Ammon's horn (tissue), 1 donor: ENCODE data around the gene COMMD1.
"Not testable (repeated sequence)": the region's sequence is repeated elsewhere in the genome, so short reads cannot be mapped to it uniquely, and the experiment has no call there.

ENCODE experiments used
- DNase-seq: peaks from one replicate; pipeline ENCODE4 v3.0.0-alpha.2; 2016; ENCODE audit warnings: low spot score

The COMMD1 gene

DNA sequence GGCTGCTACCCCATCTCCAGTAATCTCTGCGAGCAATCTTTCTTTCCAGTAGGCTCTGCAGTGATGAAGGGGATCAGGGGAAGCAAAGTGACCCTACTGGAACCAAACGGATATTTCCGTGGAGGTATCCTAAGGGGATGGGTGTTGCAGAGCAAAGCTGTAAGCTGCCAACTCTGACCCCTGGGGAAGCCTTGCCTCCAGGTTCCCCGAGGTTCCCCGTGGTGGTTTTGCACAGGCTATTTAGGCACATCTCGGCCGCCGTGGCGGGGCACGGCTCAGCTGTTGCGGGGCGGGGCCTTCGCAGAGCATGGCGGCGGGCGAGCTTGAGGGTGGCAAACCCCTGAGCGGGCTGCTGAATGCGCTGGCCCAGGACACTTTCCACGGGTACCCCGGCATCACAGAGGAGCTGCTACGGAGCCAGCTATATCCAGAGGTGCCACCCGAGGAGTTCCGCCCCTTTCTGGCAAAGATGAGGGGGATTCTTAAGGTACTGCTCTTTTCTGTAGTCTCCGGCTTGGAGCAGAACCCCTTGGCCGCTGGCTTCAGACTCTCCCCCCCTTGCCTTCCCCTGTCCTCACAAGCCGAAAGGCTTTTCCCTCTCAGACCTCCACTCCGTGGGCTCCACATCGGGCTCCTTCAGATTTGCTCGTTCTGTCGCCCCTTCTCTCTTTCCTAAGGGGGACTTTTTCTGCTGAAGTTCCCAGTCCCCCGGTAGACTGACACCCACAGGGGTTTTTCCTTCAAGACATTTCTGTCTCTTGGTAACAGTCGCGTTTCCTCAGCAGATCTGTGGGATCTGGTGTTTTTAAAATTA is at the start of gene COMMD1:
TSS of gene COMMD1 (plus strand) at position 303 of the 814 bp plus-strand sequence. CDS start at position 308, 5 bp downstream.
- peak; percentile 93 for DNase-seq

DNA sequence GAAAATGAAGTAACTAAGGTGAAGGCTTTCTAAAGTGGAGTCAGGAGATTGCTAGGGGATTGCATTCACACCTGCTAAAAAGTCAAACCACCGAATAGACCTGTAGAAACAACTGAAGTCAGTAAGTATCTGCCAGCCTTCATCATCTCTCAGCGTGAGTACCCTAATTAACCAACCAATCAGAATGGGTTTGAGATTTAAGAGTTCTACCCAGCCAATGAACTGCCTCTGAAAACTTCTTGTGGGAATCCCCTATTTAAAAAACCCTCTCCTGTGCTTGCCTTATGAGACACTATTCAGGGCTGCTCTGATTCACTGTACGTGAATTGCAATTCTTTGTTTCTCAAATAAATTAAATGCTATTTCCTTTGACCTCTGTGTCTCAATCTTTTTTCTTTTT is 48.2 kb upstream of the COMMD1 start:
- DNase-seq = no peak

DNA sequence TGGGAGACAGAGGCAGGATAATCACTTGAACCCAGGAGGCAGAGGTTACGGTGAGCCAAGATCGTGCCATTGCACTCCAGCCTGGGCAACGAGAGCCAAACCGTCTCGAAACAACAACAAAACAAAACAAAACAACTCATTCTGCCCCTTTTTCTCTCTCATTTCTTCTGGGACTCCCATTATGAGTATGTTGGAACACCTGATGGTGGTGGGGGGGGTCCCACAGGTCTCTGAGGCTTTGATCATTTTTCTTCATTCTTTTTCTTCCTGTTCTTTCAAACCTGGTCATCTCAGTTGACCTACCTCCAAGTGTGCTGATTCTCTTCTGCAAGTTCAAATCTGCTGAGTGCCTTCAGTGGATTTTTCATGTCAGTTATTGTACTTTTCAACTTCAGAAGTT is 43.4 kb upstream of the COMMD1 start:
- no peak for DNase-seq

DNA sequence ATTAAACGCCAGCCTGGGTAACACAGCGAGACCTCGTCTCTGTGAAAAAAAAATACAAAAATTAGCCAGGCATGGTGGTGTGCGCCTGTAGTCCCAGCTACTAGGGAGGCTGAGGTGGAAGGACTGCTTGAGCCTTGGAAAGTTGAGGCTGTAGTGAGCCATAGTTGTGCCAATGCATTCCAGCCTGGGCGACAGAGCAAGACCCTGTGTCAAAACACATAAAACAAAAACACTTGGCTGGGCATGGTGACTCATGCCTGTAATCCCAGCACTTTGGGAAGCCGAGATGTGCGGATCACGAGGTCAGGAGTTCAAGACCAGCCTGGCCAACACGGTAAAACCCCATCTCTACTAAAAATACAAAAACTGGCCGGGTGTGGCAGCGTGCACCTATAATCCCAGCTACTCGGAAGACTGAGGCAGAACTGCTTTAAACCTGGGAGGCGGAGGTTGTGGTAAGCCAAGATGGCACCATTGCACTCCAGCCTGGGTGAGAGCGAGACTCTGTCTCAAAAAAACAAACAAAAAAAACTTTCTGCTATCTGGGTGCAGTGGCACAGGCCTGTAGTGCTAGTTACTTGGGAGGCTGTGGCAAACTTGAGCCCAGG is 38.9 kb upstream of the COMMD1 start:
- DNase-seq = not testable (repeated sequence)

DNA sequence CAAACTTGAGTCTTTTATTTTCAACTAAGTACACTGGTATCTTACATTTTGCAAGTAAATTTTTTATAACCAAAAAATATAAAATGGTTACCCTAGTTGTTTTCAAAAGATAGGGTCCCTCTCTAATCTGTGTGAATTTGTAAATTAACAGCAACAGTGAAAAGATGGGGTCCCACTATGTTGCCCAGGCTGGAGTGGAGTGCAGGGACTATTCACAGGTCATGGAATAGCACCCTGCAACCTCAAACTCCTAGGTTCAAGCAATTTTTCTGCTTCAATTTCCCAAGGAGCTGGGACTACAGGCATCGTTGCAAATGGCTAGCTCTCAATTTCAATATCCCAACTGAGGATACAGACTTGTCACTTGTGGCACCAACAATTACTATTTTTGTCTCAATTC is 29.1 kb upstream of the COMMD1 start:
- no peak for DNase-seq

DNA sequence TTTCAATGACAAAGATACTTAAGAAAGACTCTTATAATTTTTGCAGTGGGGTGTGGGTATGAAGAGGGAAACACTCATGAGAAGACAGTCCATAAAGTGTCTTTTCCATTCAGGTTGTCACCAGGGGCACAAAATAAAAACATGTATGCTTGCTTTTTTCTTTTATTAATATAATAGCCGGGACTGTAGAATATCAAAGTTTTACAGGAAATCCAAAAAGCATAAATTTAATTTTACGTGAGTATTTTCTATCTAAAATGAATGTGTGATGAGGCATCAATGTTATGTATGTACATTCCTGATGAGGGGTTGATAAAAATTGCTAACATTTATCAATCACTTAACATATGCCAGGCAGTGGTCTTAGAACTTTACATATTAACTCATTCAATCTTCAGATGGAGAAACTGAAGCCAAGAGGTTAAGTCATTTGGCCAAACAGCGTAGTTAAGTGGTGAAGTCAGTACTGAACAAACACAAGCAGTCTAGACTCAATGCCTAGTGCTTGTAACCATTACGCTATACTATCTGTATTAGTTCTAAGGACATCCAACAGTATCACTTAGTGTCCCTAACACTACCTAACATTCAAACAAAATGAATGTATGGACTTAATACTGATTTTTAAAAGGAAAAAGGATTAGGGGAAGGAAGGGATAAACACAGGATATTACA is 27.8 kb upstream of the COMMD1 start:
- DNase-seq = no peak

DNA sequence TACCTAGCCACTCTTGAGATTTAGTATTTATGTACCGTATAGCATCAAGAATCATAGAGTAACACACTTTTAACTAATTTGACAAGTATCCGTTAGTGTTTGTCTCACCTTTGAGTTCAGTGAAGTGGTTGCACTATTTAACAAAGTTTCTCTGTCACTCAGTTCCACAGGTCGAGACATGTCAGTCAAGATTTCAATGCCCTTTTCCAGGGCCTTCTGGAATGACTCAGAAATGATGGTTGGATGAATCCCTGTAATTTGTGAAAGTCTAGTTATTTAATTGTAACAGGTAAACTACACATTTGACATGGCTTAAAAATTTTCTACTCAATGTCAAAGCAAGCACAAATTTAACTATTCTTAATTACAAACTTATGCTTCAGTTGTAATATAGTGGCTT is 26.7 kb upstream of the COMMD1 start:
- DNase-seq = no peak

DNA sequence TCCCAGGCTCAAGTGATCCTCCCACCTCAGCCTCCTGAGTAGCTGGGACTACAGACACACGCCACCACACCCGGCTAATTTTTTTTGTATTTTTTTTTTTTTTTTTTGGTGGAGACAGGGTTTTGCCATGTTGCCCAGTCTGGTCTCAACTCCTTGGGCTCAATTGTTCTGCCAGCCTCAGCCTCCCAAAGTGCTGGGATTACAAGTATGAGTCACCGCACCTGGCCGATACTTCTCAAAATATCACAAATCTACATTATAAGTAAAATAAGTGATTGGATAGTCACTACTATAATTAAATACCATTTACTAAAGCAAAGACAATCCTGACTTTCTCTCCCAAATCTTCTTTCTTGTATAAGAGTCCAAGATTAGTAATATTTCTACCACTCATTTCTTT is 26.1 kb upstream of the COMMD1 start:
- DNase-seq = not testable (repeated sequence)

DNA sequence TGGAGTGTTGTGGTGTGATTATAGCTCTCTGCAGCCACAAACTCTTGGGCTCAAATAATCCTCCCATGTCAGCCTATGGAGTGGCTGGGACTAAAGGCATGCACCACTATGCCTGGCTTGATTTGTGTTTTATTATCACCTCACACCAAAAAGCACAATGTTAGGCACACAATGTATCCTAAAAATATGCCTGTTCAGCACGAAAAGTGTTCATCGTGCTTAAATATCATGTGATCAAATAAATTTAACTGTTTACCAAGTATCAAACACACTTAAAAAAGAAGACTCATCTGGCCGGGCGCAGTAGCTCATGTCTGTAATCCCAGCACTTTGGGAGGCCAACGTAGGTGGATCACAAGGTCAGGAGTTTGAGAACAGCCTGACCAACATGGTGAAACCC is 22.6 kb upstream of the COMMD1 start:
- DNase-seq = no peak

DNA sequence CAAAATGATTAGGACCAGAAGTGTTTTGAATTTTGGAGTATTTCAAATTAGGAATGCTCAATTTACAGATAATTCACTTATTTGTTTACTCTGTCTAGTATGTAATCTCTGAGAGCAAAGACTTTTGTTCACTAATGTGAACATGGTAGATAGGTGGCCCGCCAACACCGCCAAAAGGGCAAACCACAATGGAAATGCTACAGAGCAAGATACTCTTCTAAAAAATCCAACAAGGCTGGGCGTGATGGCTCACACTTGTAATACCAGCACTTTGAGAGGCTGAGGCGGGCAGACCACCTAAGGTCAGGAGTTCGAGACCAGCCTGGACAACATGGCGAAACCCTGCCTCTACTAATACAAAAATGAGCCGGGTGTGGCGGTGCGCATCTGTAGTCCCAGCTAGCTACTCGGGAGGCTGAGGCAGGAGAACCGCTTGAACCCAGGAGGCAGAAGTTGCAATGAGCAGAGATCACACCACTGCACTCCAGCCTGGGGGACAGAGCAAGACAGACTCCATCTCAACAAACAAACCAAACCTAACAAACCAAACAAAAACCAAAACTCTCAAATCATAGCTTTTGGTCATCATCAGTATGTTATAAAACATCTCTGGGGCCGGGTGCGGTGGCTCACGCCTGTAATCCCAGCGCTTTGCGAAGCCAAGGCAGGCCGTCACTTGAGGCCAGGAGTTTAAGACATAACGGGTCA is 19.4 kb upstream of the COMMD1 start:
- DNase-seq = no peak

DNA sequence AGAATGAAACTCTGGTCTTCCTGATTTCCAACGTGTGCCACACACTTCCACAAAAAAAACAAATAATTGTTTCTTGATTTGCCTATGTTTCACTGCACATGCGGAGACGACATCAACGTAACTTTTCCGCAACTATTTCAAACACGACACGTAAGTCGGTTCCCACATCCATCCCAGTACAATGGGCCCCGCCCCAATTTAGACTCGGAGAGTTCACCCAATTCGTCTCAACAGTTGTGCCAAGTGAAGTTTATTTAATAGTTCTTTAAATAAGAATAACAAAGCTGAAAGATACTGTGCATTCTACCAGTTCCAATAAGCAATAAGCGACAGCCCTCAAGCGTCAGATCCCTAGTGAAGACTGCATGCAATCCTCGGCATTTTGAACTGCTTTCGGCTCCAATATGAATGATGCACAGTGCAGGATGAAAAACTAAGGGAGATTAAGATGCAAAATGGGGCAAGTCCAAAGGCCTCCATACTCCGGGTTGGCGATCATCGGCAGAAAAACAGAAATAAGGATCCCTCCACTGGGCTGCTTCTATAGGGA is 17.7 kb upstream of the COMMD1 start:
- DNase-seq = peak; percentile 36

DNA sequence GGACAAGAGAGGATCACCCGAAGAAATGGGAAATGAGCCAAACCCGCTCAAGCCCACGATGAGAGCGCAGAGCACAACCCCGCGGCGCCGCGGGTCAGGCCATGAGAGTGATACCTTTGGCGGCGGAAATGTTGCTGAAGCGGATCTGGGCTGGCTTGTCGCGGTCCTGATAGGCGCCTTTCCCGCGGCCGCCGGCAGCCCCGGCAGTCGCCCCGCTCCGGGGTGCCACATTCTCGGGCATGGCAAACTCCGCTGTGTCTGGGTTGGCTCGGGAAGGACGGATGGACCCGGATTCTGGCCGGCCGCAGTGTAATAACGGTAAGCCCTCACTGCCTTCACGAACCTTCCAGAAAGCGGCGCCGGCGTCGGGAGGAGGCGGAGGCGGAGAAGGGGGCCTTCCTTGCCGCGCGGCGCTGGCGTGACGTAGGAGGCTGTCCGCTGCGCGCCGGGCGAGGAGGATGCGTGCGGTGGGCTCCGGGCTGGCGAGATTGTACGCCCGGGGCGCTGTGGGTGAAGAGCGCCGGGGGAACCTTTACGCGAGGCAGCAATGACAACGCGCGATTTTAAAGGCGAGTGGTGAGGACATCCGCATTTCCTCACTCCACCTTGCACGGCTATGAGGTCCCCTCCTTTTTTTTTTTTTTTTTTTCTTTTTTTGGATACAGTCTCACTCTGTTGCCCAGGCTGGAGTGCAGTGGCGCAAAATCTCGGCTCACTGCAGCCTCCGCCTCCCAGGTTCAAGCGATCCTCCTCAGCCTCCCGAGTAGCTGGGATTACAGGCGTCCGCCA is 17.0 kb upstream of the COMMD1 start, which contains the start of gene CCT4:
TSS of gene CCT4 (minus strand) at position 390 of the 789 bp plus-strand sequence. CDS start at position 241, 149 bp downstream.
- peak; percentile 88 for DNase-seq

DNA sequence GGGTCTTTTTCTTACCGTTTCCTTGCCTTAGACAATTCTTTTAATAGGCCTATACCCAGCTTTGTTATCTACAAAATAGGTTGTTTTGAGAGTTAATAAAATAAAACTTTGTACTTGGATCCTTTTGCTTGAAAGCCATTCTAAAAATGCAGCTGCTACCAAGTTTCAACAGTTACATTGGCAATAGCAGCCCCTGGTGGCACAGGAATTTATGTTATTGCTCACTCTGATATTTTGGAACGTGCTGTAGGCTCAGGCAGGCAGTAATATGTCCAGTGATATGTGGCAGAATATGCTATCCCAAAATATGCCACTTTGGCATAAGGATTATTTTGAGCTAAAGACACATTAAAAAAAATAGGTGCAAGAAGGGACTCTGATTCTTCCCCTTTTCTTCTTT is 6.7 kb upstream of the COMMD1 start:
- DNase-seq = peak; percentile 51

DNA sequence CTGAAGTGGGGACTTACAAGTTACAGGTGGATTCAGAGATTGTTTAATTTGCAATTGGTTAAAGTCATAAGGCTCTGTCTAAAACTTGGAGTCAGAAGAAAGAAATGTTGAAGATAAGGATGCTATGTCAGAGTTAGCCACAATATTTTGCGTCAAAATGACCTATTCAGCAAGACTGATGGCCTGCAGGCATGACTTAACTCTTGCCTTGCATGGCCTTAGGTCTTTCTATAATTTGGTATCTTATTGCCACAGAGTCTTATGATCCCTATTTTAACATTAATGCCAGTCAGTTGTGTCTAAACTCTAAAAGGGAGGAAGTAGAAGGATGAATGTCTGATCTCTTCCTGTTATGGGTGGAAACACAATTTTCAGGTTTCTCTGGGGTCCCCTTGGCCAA is 5.2 kb upstream of the COMMD1 start:
- no peak for DNase-seq

DNA sequence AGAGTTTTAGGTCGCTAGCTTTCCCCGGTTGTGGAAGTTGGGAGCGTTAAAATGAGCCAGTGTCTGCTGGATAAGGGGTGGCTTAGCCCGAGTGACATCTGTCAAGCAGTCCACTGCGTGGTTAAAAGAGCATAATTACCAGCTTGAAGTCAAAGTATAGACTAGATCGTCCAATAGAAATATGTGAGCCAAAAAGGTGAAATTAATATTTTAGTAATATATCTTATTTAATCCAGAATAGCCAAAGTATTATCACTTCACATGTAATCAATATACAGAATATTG is 654 bp downstream of the COMMD1 start:
- no peak for DNase-seq

DNA sequence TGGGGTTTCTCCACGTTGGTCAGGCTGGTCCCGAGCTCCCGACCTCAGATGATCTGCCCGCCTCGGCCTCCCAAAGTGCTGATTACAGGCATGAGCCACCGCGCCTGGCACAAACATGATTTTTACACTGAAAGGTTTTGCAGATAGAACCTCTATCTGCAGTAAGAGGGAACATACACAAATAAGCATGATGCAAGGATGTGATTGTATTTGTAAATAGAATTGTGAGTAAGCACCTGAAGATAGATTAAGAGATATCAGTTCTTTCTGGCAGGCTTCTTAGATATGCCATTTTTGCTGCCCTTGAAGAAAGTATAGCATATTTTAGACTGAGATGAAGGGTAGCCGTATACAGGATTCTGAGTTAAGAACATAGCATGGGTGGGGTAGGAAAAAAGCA is 3.6 kb downstream of the COMMD1 start:
- no peak for DNase-seq

DNA sequence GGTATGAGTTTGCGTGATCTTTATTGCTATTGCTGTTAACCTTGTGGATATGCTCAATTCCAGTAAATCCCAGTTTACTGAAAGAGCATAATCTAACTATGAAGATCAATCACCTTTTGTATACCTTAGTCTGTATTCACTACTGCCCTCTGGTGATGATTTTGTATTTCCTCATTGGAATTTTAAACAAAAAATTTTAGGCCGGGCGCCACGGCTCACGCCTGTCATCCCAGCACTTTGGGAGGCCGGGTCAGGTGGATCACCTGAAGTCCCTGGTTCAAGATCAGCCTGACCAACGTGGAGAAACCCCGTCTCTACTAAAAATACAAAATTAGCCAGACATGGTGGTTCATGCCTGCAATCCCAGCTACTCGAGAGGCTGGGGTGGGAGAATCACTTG is 5.1 kb downstream of the COMMD1 start:
- no peak for DNase-seq

DNA sequence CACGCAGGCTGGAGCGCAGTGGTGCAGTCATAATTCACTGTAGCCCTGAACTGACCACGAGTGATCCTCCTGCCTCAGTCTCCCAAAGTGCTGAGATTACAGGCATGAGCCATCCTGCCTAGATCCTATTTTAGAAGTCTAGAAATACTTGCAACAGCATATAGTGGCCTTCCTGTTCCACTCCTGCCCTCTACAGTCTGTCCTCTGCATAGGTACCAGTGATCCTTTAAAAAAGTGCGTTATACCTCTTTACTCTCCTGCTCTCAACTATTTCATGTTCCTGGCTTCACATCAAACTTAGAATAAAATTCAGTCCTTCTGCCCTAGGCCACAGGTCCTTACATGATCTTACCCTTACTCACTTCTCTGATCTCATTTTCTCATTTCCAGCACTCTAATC is 6.0 kb downstream of the COMMD1 start:
- no peak for DNase-seq

DNA sequence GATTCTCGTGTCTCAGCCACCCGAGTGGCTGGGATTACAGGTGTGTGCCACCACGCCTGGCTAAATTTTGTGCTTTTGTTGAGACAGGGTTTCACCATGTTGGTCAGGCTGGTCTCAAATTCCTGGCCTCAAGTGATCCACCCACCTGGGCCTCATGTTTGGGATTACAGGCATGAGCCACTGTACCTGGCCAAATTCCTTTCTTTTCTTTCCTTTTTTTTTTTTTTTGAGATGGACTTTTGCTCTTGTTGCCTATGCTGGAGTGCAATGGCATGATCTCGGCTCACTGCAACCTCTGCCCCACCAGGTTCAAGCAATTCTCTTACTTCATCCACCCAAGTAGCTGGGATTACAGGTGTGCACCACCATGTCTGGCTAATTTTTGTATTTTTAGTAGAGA is 9.3 kb downstream of the COMMD1 start:
- not testable (repeated sequence) for DNase-seq

DNA sequence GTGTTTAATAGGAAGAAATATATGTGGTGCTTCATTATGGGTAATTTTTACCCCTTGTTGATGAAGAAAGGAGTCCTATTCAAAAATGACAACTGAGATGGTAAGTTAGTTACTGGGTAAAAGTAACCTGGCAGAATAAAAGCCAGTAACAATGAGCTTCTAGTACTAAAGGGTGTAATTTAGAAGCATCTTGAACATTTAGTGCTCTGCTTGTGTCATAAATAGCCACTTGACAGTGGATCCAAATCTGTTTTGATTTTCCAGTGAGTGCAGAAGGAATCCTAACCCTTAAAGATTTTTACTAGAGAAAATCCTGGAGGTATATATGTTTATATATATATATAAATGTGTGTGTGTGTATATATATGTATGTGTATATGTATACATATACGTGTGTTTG is 15.1 kb downstream of the COMMD1 start:
- DNase-seq = no peak

DNA sequence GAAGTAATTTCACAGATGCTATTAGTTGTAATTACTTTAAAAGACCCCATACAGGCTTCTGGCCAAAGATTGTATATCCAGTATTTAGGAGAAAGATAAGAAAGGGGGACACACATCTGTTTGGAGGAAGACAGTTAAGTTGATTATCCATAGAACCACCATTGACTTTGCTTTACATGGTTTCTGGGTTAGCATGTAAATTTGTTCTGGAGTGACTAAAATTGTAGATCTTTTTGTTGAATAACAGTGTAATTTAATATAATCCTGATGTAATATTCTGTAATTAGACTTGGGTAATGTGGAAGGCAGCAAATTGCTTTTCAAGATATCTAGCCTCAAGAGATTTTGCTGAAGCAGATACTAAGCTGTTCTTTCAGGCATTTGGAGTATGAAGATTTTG is 17.2 kb downstream of the COMMD1 start:
- DNase-seq = no peak
